K562 (cell line): ENCODE results near the gene CORO6. TPM values are rescaled to one million over a fixed set of nuclear protein-coding genes. Genes with fewer than 3 reads are reported as not detected.
A peak's percentile ranks its signal among the peaks of the same experiment; 100 is the strongest.

ENCODE experiments used
- AFF1 ChIP-seq, 2 experiments: fragments of 450-650 bp; IDR thresholded peaks; 2 replicates each; pipeline ENCODE4 v1.6.1; 2018; ENCODE audit warnings: mild to moderate bottlenecking in 2 of 2, low read depth in 1 of 2; ENCODE audit not compliant: partially characterized antibody in 2 of 2
- CREB3 ChIP-seq: fragments of 450-650 bp; conservative IDR thresholded peaks from 2 replicates; pipeline ENCODE4 v1.6.1; 2016; ENCODE audit warnings: missing genetic modification characterization, low read depth, mild to moderate bottlenecking, missing compliant biosample characterization, moderate library complexity
- CSDE1 ChIP-seq, 2 experiments: fragments of 450-650 bp; IDR thresholded peaks; 2 replicates each; pipeline ENCODE4 v1.6.1; 2016; ENCODE audit warnings: mild to moderate bottlenecking in 1 of 2
- FOXK1 ChIP-seq: sonication (generic); formaldehyde crosslinking; IDR thresholded peaks from 2 replicates; pipeline ENCODE4 v1.8.0; 2022; ENCODE audit warnings: missing genetic modification reagents, mild to moderate bottlenecking, borderline replicate concordance
- KAT7 ChIP-seq: sonication (generic); formaldehyde crosslinking; IDR thresholded peaks from 2 replicates; pipeline ENCODE4 v1.8.0; 2022; ENCODE audit warnings: missing genetic modification reagents, mild to moderate bottlenecking, borderline replicate concordance
- MLLT1 ChIP-seq, 2 experiments: fragments of 450-650 bp; IDR thresholded peaks; 2 replicates each; pipeline ENCODE4 v1.6.1; 2016
- NR4A1 ChIP-seq, 2 experiments: fragments of 250-450 bp in 1 of 2; fragments of 450-650 bp in 1 of 2; sonication (Bioruptor Pico) in 1 of 2; IDR thresholded peaks; 2 replicates each; pipeline versions ENCODE4 v1.4.0 to v1.6.1; 2016 to 2020; ENCODE audit warnings: mild to moderate bottlenecking in 2 of 2, missing compliant biosample characterization in 1 of 2, missing genetic modification characterization in 1 of 2, moderate library complexity in 1 of 2
- POLR2B ChIP-seq: fragments of 450-650 bp; IDR thresholded peaks from 2 replicates; pipeline ENCODE4 v1.6.1; 2018; ENCODE audit warnings: low read depth; ENCODE audit not compliant: partially characterized antibody
- POLR3G ChIP-seq: IDR thresholded peaks from 2 replicates; pipeline ENCODE4 v1.6.1; 2011; ENCODE audit not compliant: insufficient read length, insufficient replicate concordance; ENCODE audit errors: extremely low read depth
- RAD21 ChIP-seq, 2 experiments: fragments of 250-450 bp in 1 of 2; fragments of 450-650 bp in 1 of 2; sonication (Bioruptor Pico) in 1 of 2; formaldehyde crosslinking in 1 of 2; IDR thresholded peaks in 1 of 2; conservative IDR thresholded peaks in 1 of 2; 2 replicates each; pipeline versions ENCODE4 v1.4.0 to v1.8.0; 2020 to 2022; ENCODE audit warnings: mild to moderate bottlenecking in 2 of 2, moderate library complexity in 1 of 2
- SMC3 ChIP-seq: conservative IDR thresholded peaks from 2 replicates; pipeline ENCODE4 v1.6.1; 2011; ENCODE audit warnings: low read depth, low read length, improper control_type of control experiment; ENCODE audit not compliant: insufficient read depth
- ZFX ChIP-seq: sonication (generic); formaldehyde crosslinking; IDR thresholded peaks from 2 replicates; pipeline ENCODE4 v1.8.0; 2022; ENCODE audit warnings: mild to moderate bottlenecking, missing genetic modification reagents, moderate library complexity
- ZNF174 ChIP-seq: fragments of 250-450 bp; sonication (Bioruptor Pico); IDR thresholded peaks from 2 replicates; pipeline ENCODE4 v1.4.0; 2020; ENCODE audit warnings: mild to moderate bottlenecking
- ZNF518B ChIP-seq: fragments of 250-450 bp; sonication (Bioruptor Pico); IDR thresholded peaks from 2 replicates; pipeline ENCODE4 v1.5.0; 2021; ENCODE audit warnings: mild to moderate bottlenecking, moderate library complexity
- ZNF57 ChIP-seq: fragments of 450-650 bp; formaldehyde crosslinking; IDR thresholded peaks from 2 replicates; pipeline ENCODE4 v1.4.0; 2020; ENCODE audit warnings: mild to moderate bottlenecking, moderate library complexity
- ZNF77 ChIP-seq: fragments of 250-450 bp; sonication (Bioruptor Pico); IDR thresholded peaks from 2 replicates; pipeline ENCODE4 v1.5.0; 2020
- polyA plus RNA-seq, 8 experiments: library from polyadenylated mRNA; depleted of rRNA in 4 of 8; stranded (reverse) in 5 of 8; unstranded in 3 of 8; fragments of >200 nt; fragmentation: Nextera tagmentation in 2 of 8; fragmentation: Illumina TruSeq in 1 of 8; extraction: Ambion mirVana in 2 of 8; extraction: Trizol in 1 of 8; gene quantifications; 2 replicates each; pipeline versions ENCODE4 v1.2.1 to v1.2.3, GENCODE V29; 2011 to 2014; ENCODE audit warnings: inconsistent platforms in 1 of 8, missing spikeins in 1 of 8
- total RNA-seq, 7 experiments: library from RNA; depleted of rRNA in 6 of 7; stranded (reverse); fragments of >200 nt in 6 of 7; fragmentation: Illumina TruSeq in 2 of 7; extraction: Trizol in 2 of 7; gene quantifications; 2 replicates each; pipeline versions ENCODE4 v1.2.1 to v1.2.3, GENCODE V29; 2011 to 2021; ENCODE audit warnings: low replicate concordance in 1 of 7

The CORO6 gene
- total and polyA plus RNA-seq, 9 of the 15 experiments (the other 6 are each of a cell fraction or from before 2014, with no cell fraction given), result 0.04 to 11.9 (median 2.4) TPM

GRCh38 chr17:29568331-29569244, 54.1 kb downstream of the CORO6 start, which contains the start of gene TP53I13 (continued):
- TF ChIP-seq ZNF518B (CRISPR knock-in tag), result no peak
- TF ChIP-seq CREB3 (tag), result no peak
- no peak for TF ChIP-seq KAT7 (CRISPR knock-in tag)
- peak; percentile 44 for TF ChIP-seq POLR2B
- no peak for TF ChIP-seq ZNF174 (CRISPR knock-in tag)
- no peak for TF ChIP-seq MLLT1 (IDR thresholded peaks at IDR 0.05)
- no peak for TF ChIP-seq ZNF57 (CRISPR knock-in tag)
- TF ChIP-seq AFF1 (IDR thresholded peaks at IDR 0.05; ENCODE audit: low read depth in 1 of 2, partially characterized antibody in 2 of 2), result no peak
- no peak for TF ChIP-seq RAD21 (CRISPR knock-in tag; conservative IDR thresholded peaks at IDR 0.05 in 1 of 2, IDR thresholded peaks at IDR 0.05 in 1 of 2)
- no peak for TF ChIP-seq CSDE1 (IDR thresholded peaks at IDR 0.05)
- TF ChIP-seq ZNF77, result no peak
- peak; percentile 87 for TF ChIP-seq ZFX (CRISPR knock-in tag)
- TF ChIP-seq POLR3G, result no peak
- TF ChIP-seq NR4A1 (CRISPR knock-in tag; IDR thresholded peaks at IDR 0.05), result no peak
- no peak for TF ChIP-seq NR4A1 (tag; IDR thresholded peaks at IDR 0.05)
- TF ChIP-seq SMC3, result no peak
- TF ChIP-seq FOXK1 (CRISPR knock-in tag), result no peak
